ENCODE measurements around the gene ZNF771. TPM values are rescaled to one million over a fixed set of nuclear protein-coding genes. Genes with fewer than 3 reads are reported as not detected.

Gene ZNF771
- polyA plus RNA-seq, 1 experiment, result 9.3 TPM

DNA sequence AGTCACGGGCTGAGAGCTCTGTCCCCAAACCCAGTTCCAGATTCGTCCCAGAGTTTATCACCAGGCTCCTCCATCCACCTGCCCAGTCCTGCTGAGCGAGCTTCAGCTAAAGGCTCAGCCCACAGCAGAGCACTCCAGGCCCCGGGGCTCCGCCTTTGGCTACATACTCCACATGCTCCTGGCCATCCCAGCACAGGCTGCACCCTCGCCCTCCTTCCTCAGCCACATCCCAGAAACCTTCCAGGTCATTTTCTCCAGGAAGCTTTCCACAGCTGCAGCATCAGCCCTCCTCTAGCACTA is 47.6 kb upstream of the ZNF771 start:
- POLR2A ChIA-PET, result interaction anchor here (0.5 kb wide), 1 partner anchor 24 kb away, joined by 3 read pairs; no protein-coding TSS in a partner anchor
- CTCF ChIA-PET, result no interaction called here
- Histone ChIP-seq H3K27me3 (ENCODE audit: control insufficient read depth, insufficient read depth, low read length) (no peaks in the 10 kb centered on the region), H3K27ac (ENCODE audit: low read depth, low read length) (no peak overlapping the region), H3K9me3 (ENCODE audit: control insufficient read depth, insufficient read depth, low read length) (no peaks in the 10 kb centered on the region; the same call in 1 of the 2 replicates), H3K4me3 (ENCODE audit: low read depth, low read length) (no peak overlapping the region)
- TF ChIP-seq, protein P1, sequence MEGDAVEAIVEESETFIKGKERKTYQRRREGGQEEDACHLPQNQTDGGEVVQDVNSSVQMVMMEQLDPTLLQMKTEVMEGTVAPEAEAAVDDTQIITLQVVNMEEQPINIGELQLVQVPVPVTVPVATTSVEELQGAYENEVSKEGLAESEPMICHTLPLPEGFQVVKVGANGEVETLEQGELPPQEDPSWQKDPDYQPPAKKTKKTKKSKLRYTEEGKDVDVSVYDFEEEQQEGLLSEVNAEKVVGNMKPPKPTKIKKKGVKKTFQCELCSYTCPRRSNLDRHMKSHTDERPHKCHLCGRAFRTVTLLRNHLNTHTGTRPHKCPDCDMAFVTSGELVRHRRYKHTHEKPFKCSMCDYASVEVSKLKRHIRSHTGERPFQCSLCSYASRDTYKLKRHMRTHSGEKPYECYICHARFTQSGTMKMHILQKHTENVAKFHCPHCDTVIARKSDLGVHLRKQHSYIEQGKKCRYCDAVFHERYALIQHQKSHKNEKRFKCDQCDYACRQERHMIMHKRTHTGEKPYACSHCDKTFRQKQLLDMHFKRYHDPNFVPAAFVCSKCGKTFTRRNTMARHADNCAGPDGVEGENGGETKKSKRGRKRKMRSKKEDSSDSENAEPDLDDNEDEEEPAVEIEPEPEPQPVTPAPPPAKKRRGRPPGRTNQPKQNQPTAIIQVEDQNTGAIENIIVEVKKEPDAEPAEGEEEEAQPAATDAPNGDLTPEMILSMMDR (IDR thresholded peaks at IDR 0.05; ENCODE audit: low read depth, low read length), result no peak
- no peak for DNase-seq (ENCODE audit: low read depth, low spot score)

DNA sequence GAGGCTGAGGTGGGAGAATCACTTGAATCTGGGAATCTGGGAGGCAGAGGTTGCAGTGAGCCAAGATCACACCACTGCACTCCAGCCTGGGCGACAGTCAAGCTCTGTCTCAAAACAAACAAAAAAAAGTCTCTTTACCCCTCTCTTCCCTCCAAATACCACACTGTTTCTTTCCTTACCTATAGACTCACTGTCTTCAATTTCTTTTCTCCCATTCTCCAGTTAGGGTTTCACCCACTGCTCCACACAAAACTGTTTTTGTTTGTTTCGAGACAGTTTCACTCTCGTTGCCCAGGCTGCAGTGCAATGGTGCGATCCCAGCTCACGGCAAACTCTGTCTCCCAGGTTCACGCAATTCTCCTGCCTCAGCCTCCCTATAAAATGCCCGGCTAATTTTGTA is 46.2 kb upstream of the ZNF771 start:
- CTCF ChIA-PET, result no interaction called here
- TF ChIP-seq, protein P1 (IDR thresholded peaks at IDR 0.05; ENCODE audit: low read depth, low read length), result no peak
- Histone ChIP-seq H3K9me3 (ENCODE audit: control insufficient read depth, insufficient read depth, low read length) (no peaks in the 10 kb centered on the region), H3K27ac (ENCODE audit: low read depth, low read length) (no peak overlapping the region), H3K4me3 (ENCODE audit: low read depth, low read length) (no peak overlapping the region), H3K27me3 (ENCODE audit: control insufficient read depth, insufficient read depth, low read length) (no peaks in the 10 kb centered on the region)
- no peak for DNase-seq (ENCODE audit: low read depth, low spot score)
- POLR2A ChIA-PET, result no interaction called here

DNA sequence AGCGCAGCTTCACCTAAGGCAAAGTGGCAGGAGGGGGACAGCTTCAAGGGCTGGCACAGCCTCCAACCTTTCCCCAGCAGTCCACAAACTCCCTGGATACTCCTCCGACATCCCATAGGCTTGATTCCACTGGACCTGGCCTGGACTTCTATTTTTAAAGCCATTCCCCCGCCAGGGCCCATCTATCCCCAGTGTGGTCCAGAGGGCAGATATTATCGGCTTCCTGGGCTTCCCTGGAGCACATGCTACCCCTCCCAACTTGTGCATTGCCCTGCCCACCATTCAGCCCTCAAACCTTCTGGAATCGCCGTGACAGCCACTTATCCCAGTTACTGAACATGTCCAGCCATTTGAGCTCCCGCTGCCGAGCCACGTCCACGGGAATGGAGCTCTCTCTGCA is 42.2 kb upstream of the ZNF771 start:
- no peaks in the 10 kb centered on the region; the same call in 1 of the 2 replicates for H3K9me3 ChIP-seq (ENCODE audit: control insufficient read depth, insufficient read depth, low read length)
- CTCF ChIA-PET, result no interaction called here
- TF ChIP-seq, protein P1 (IDR thresholded peaks at IDR 0.05; ENCODE audit: low read depth, low read length), result no peak
- no peaks in the 10 kb centered on the region for H3K27me3 ChIP-seq (ENCODE audit: control insufficient read depth, insufficient read depth, low read length)
- POLR2A ChIA-PET, result no interaction called here
- H3K4me3 ChIP-seq (ENCODE audit: low read depth, low read length), result no peak overlapping the region
- no peak for DNase-seq (ENCODE audit: low read depth, low spot score)
- H3K27ac ChIP-seq (ENCODE audit: low read depth, low read length), result no peak overlapping the region

- ChIA-PET CTCF (no interaction called here), POLR2A (no interaction called here)
Measured at GRCh38 chr16:30366511-30366910, 40.9 kb upstream of the ZNF771 start.

DNA sequence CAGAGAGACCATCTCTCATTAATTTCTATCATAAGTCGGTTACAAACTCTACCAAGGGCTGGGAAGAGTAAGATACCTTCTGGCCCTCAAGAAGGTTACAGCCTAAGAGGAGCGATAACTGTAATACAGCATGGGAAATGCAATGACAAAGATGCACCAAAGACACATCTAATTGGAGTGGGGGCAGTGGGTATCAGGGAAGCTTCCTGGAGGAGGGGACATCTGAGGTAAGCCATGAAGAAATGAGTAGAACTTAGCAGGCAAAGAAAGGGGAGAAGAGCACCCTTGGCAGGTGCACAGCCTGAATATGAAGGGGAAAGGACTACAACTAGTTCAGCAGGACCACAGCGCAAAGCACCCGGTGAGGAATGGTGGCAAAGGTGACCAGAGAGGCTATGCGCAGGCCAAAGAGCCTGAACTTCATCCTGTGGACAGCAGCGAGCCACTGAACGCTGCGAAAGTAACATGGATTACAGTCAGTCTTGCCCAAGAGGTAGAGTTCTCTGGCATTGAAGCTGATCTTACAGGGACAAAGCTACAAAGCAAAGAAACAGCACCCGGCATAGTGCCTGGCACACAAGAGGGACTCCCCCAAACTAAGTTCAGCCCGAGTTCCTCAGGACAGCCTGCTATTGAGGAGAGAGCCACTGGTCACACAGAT is 39.9 kb upstream of the ZNF771 start:
- Histone ChIP-seq H3K4me3 (ENCODE audit: low read depth, low read length) (peak overlapping the region; percentile 85), H3K27me3 (ENCODE audit: control insufficient read depth, insufficient read depth, low read length) (no peaks in the 10 kb centered on the region), H3K9me3 (ENCODE audit: control insufficient read depth, insufficient read depth, low read length) (no peaks in the 10 kb centered on the region; the same call in 1 of the 2 replicates), H3K27ac (ENCODE audit: low read depth, low read length) (no peak overlapping the region)
- TF ChIP-seq, protein P1 (IDR thresholded peaks at IDR 0.05; ENCODE audit: low read depth, low read length), result no peak
- CTCF ChIA-PET, result interaction anchor here (1.1 kb wide), 1 partner anchor 42 kb away, joined by 4 read pairs; no protein-coding TSS in a partner anchor
- POLR2A ChIA-PET, result no interaction called here
- no peak for DNase-seq (ENCODE audit: low read depth, low spot score)

More at GRCh38 chr16:30366511-30366910, 40.9 kb upstream of the ZNF771 start:
- no peak overlapping the region for H3K27ac ChIP-seq (ENCODE audit: low read depth, low read length)
- no peak for DNase-seq (ENCODE audit: low read depth, low spot score)
- TF ChIP-seq, protein P1 (IDR thresholded peaks at IDR 0.05; ENCODE audit: low read depth, low read length), result no peak
- no peak overlapping the region for H3K4me3 ChIP-seq (ENCODE audit: low read depth, low read length)
- no peaks in the 10 kb centered on the region; the same call in 1 of the 2 replicates for H3K9me3 ChIP-seq (ENCODE audit: control insufficient read depth, insufficient read depth, low read length)
- no peaks in the 10 kb centered on the region for H3K27me3 ChIP-seq (ENCODE audit: control insufficient read depth, insufficient read depth, low read length)

All from AG04450 (cell line).